Gastroesophageal sphincter (tissue), 3 donors: ENCODE measurements around the gene RASL11A.

Experiments
- EP300 ChIP-seq: sonication (generic); formaldehyde crosslinking; IDR thresholded peaks from one replicate; pipeline ENCODE4 v1.6.1; 2017; ENCODE audit warnings: antibody characterized with exemption, mild to moderate bottlenecking
- POLR2A ChIP-seq, 2 donors: fragments of 450-650 bp; IDR thresholded peaks; one replicate each; pipeline ENCODE4 v1.6.1; 2017; ENCODE audit warnings: antibody characterized with exemption in 2 of 2, mild to moderate bottlenecking in 2 of 2, moderate library complexity in 1 of 2
- TF ChIP-seq, protein P1 (sequence below), 4 experiments: fragments of 200-600 bp in 2 of 4; fragments of 450-650 bp in 2 of 4; sonication (generic) in 1 of 4; IDR thresholded peaks; one replicate each; pipeline ENCODE4 v1.5.1; 2017 to 2019; ENCODE audit warnings: antibody characterized with exemption in 4 of 4, mild to moderate bottlenecking in 2 of 4, moderate library complexity in 2 of 4

DNA sequence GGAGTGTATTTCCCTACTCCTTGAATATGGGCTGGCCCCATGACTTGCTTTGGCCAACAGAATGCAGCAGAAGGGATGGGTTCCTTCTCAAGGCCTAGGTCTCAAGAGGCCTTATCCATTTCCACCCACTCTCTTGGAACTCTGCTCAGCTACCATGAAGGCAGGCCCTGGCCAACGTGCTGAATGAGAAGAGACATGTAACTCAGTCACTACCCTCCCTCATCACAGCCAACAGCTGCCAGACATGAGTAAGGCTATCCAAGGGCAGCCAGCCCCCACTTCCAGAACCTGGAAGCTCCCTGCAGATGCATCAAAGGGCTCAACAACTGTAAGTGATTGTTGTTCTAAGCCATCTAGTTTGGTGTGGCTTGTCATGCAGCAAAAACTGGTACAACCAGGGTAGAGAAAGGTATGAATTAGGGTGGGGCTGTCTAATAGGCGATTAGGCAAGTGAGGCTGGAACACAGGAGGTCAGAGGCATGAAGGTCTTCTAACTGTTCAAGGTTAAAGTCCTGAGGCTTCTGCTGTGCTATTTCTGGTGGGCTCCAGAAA, 1.4 kb upstream of the RASL11A start:
- TF ChIP-seq, protein P1, sequence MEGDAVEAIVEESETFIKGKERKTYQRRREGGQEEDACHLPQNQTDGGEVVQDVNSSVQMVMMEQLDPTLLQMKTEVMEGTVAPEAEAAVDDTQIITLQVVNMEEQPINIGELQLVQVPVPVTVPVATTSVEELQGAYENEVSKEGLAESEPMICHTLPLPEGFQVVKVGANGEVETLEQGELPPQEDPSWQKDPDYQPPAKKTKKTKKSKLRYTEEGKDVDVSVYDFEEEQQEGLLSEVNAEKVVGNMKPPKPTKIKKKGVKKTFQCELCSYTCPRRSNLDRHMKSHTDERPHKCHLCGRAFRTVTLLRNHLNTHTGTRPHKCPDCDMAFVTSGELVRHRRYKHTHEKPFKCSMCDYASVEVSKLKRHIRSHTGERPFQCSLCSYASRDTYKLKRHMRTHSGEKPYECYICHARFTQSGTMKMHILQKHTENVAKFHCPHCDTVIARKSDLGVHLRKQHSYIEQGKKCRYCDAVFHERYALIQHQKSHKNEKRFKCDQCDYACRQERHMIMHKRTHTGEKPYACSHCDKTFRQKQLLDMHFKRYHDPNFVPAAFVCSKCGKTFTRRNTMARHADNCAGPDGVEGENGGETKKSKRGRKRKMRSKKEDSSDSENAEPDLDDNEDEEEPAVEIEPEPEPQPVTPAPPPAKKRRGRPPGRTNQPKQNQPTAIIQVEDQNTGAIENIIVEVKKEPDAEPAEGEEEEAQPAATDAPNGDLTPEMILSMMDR (IDR thresholded peaks at IDR 0.05) = no peak
- no peak for TF ChIP-seq EP300
- no peak for TF ChIP-seq POLR2A (IDR thresholded peaks at IDR 0.05)
